Measurements from ENCODE around the gene SUSD6. TPM values are rescaled to one million over a fixed set of nuclear protein-coding genes. Genes with fewer than 3 reads are reported as not detected.
"Not testable (repeated sequence)": the region's sequence is repeated elsewhere in the genome, so short reads cannot be mapped to it uniquely, and the experiment has no call there.

The SUSD6 gene
- total RNA-seq, 1 donor from 2014 or later = 68.9 TPM

GRCh38 chr14:69682621-69683263 lies 71.3 kb downstream of the SUSD6 start:
- DNase-seq (ENCODE audit: low spot score) (no peak), ATAC-seq (peak; percentile 53)
- intact Hi-C loops (cut with DNase I) = no loop called here

- intact Hi-C loops (cut with DNase I) = no loop called here
- ATAC-seq (no peak), DNase-seq (ENCODE audit: low spot score) (no peak)
Measured at GRCh38 chr14:69683971-69684370, 72.6 kb downstream of the SUSD6 start.

DNA sequence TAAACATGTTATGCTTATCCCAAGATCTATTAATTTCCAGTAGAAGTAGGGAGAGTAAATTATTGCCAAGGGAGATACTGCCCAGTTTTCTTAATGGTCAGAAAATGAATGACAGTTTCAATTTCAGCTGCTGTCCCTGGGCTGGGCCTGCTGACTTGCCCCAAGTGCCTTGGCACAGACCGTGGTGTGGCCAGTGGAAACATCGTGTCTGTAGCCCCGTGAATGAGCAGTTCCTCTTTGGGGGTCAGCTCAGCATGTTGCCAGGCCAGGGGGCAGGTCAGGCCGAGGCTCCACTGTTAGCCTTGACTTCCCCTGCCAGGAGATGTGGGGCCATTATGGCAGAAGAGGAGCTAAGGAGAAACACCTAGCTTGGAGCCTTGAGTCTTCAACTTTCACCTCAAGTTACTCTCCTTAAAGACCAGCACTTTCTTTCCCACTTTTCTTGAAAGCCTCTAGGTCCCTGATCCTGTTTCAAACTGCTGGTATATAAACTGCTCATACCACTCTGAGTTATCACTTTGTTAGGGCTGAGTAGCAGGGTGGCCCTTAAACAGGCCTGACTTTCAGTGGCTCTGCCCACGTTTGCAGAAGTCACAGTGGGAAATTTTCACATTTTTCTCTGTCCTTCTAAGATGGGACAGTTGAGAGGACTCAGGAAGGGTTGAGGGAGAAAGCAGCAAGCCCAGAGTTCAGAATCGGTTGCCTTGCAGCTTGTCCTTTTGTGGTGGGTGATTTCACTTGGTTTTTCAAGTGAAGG lies 73.2 kb downstream of the SUSD6 start:
- intact Hi-C loops (cut with DNase I) = no loop called here
- DNase-seq (ENCODE audit: low spot score) (no peak), ATAC-seq (no peak)

GRCh38 chr14:69685218-69685616 lies 73.8 kb downstream of the SUSD6 start:
- ATAC-seq (no peak), DNase-seq (ENCODE audit: low spot score) (no peak)
- intact Hi-C loops (cut with DNase I) = no loop called here

DNA sequence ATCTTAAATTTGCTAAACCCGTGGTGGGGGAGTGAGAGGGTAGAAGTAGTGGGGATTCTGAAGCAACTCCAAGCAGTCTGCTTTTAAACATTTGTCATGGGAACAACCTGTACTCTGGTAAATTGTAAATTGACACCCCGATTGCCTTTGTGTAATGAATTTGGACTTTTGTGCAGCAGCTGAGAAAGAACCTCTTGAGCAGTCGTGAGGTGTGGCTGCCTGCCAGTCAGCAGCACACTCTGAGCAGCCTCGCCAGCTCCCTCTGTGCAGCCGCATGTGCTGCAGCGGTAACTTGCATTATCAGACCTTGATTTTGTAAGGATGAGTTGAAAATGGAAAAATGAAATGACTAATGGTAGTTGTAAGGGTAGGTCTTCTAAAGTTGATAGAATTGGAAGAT lies 74.3 kb downstream of the SUSD6 start:
- intact Hi-C loops (cut with DNase I) = no loop called here
- peak; percentile 76 for DNase-seq (ENCODE audit: low spot score)
- ATAC-seq = peak; percentile 83

- intact Hi-C loops (cut with DNase I) = no loop called here
- ATAC-seq (no peak), DNase-seq (ENCODE audit: low spot score) (no peak)
Measured at GRCh38 chr14:69687606-69688298, 76.4 kb downstream of the SUSD6 start.

GRCh38 chr14:69688299-69688649 lies 76.9 kb downstream of the SUSD6 start:
- intact Hi-C loops (cut with DNase I) = no loop called here
- DNase-seq (ENCODE audit: low spot score) = no peak
- ATAC-seq = peak; percentile 88

- DNase-seq (ENCODE audit: low spot score) (no peak), ATAC-seq (no peak)
- intact Hi-C loops (cut with DNase I) = no loop called here
Measured at GRCh38 chr14:69690042-69690441, 78.6 kb downstream of the SUSD6 start.

DNA sequence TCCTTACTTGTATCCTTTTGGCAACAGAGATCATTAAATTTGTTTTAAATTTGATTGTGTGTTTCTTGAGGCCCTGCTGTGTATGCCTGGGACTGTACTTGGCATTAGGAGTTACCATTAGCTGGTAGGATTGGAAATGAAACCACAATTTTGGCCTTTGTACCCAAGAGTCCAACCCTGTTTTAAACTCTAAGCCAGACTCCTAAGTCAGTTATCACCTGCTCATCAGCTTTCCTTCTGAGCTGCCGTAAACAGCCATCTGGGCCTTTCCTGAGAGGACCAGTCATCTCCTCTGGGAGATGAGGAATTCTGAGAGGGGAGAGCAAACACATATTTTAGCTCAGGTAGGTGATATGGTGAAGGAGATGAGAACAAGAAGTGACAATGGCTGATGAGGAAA lies 81.2 kb downstream of the SUSD6 start:
- DNase-seq (ENCODE audit: low spot score) (no peak), ATAC-seq (no peak)
- intact Hi-C loops (cut with DNase I) = no loop called here

DNA sequence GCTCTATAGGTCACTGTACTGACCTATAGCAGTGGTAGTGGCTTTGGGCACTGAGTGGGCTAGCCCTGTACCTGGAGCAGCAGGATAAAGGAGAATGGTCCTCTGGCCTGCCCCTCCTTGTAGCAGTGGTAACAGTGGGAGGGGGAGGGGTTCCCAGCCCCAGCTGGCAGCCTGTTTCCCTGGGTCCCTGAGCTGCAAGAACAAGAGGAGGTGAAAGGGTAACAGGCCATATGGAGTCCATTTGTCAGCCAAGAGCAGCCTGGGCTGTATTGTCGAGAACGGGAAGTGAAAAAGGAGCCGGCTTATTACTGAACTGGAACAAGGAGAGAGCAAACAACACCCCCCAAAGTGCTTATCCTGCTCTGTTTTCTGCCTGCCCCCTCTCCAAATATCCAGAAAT lies 81.7 kb downstream of the SUSD6 start:
- DNase-seq (ENCODE audit: low spot score) (no peak), ATAC-seq (peak; percentile 49)
- intact Hi-C loops (cut with DNase I) = no loop called here

GRCh38 chr14:69693801-69694729 lies 82.7 kb downstream of the SUSD6 start:
- intact Hi-C loops (cut with DNase I) = no loop called here
- DNase-seq (ENCODE audit: low spot score) (no peak), ATAC-seq (peak; percentile 52)

DNA sequence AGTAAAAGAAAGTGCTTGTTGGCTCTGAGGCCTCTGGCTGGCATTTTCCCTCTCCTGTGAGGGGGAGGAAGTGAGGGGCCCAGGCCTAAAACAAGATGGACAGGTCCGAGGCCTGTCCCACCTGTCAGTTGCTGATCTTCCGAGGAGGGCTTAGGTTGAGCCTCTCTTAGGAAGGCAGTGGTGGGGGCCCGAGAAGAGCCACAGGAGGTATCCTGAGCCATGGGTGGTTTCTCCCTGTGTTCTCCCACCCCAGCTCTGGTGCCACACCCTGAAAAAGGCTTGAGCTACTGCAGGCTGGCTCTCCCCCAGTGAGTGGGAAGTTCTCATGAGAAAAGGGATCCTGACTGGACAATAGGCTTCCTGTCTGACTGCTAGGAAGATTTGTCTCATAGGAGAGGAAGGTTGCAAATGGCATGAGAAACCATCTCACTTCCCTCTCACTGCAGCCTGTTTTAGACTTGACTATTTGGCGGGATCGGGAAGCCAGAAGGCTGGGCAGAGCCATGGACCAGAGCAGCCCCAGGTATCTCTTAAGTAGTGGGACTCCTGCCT lies 83.4 kb downstream of the SUSD6 start:
- ATAC-seq (peak; percentile 51), DNase-seq (ENCODE audit: low spot score) (no peak)
- intact Hi-C loops (cut with DNase I) = no loop called here

GRCh38 chr14:69695322-69696203 lies 84.2 kb downstream of the SUSD6 start:
- no peak for DNase-seq (ENCODE audit: low spot score)
- peak; percentile 29 for ATAC-seq
- intact Hi-C loops (cut with DNase I) = no loop called here

- DNase-seq (ENCODE audit: low spot score) (no peak), ATAC-seq (no peak)
- intact Hi-C loops (cut with DNase I) = no loop called here
Measured at GRCh38 chr14:69696204-69696527, 84.8 kb downstream of the SUSD6 start.

GRCh38 chr14:69696633-69697557 lies 85.5 kb downstream of the SUSD6 start:
- intact Hi-C loops (cut with DNase I) = no loop called here
- DNase-seq (ENCODE audit: low spot score) = no peak
- ATAC-seq = no peak

DNA sequence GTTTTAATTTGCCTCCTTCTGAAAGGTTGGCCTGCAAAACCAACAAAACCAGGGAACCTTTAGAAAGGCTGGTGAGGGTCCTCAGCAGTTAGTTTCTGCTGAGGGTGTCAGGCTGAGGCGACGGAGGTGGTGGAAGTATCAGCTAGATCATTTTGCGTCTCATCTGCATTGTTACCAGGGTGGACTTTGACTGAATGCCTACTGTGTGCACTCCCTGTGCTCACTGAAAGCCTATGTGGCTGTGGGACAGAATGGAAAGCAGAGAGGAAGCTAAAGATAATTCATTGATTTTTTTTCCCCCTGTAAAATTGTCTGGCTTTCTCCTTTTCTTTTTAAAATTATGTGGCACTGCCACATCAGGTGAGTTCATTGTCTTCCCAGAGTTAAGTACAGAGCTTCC lies 87.2 kb downstream of the SUSD6 start:
- ATAC-seq (no peak), DNase-seq (ENCODE audit: low spot score) (no peak)
- intact Hi-C loops (cut with DNase I) = no loop called here

- ATAC-seq; DNase-seq (ENCODE audit: low spot score); intact Hi-C loops (cut with DNase I): not testable (repeated sequence)
Measured at GRCh38 chr14:69699243-69699642, 87.8 kb downstream of the SUSD6 start.
